GM21447 (cell line): ENCODE measurements around the gene ZMAT3.

ENCODE experiments used
- ATAC-seq: cut with Tn5 transposase; IDR thresholded peaks from one replicate; pipeline ENCODE4 v1.9.1; 2021; ENCODE audit not compliant: unreplicated experiment

Gene ZMAT3

GRCh38 chr3:179026636-179027035 is 45.0 kb downstream of the ZMAT3 start:
- ATAC-seq = no peak

- no peak for ATAC-seq
Measured at GRCh38 chr3:179021119-179021903, 50.3 kb downstream of the ZMAT3 start.

- ATAC-seq = no peak
Measured at GRCh38 chr3:179020112-179020511, 51.5 kb downstream of the ZMAT3 start.

- no peak for ATAC-seq
Measured at GRCh38 chr3:179018808-179019207, 52.8 kb downstream of the ZMAT3 start.

DNA sequence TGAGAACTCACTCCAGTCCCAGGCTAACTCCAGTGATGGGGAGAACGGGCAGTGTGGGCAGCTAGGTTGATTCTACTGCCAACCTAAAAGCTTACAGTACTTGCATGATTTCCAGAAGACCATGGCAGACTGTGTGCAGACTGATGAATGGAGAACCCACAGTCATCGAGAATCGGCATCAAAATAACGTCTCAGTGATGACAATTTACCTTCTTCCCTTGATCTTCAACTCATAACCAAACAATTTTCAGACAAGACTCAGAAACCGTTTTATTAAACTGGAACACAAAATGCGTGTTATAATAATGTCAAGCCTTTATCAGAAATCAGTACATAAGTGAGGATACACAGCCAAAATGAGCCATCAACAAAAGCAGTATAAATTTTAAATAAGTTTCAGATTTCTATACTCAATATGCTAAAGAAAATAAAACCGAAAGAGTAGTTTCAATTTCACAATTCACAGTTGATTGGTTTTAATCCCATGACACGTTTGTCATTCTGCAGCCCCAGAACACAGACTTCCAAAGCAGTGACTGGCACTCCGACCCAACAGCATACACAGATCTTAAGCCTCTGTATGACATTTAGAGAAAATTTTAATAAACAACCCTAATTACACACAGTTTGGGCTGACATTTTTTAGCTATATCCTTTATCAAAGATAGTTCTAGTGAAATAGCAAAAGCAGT is 54.5 kb downstream of the ZMAT3 start:
- ATAC-seq = peak; percentile 73

DNA sequence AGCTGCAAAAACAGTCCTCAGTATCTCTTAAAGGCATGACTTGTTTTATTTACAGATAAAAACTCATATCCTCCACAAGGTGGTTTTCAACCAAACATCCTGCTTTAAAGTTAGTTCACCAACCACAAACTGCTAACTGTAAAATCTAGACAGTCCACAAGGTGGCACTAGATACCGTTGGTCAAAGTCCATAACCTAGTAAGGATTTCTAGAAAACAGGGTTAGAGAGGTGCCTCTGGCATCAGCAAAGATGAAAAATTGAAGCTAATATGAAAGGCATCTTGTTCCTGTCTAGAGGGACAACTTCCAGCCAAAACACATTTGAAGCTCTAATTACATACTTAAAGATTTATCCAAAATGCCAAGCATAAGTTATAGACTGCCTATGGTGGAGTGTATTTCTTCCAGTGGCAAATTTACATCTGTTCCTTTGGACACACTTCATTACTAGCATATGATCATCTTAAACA is 56.0 kb downstream of the ZMAT3 start:
- ATAC-seq = peak; percentile 64

- no peak for ATAC-seq
Measured at GRCh38 chr3:179005706-179006105, 65.9 kb downstream of the ZMAT3 start.

DNA sequence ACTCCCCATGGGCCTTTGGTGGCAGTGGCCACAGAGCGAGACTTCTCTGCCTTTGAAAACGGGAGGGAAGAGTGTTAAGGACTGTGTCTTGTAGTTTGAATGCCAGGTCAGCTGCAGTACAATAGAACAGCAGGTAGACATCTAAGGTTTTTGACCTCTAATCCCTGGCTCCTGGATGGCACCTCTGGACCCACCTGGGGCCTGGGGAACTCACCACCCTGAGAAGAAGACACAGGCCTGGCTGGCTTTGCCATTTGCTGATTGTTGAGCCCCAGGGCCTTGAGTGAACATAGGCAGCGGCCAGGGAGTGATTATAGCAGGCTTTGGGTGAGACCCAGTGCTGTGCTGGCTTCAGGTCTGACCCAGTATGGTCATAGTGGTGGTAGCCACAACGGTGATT is 66.4 kb downstream of the ZMAT3 start:
- no peak for ATAC-seq

- no peak for ATAC-seq
Measured at GRCh38 chr3:179000659-179001058, 71.0 kb downstream of the ZMAT3 start.

DNA sequence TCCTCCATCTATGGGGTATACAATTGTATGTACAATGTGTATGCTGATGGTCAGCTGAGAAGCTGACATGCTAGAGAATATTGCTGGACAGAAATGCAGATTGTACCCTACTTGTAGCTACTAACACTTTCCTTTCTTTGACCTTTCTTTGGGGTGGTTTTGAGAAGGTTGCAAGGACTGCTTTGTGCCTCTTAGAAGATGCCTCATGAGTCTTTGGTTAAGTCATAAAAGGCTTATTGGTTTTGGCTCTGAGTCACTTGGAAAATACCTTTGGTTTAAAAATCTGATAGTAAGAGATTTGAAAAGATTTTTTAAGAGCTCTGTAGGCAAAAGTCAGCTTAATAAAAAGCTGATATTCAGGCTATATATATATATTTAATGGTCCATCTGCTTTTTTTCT is 71.5 kb downstream of the ZMAT3 start:
- ATAC-seq = peak; percentile 74

DNA sequence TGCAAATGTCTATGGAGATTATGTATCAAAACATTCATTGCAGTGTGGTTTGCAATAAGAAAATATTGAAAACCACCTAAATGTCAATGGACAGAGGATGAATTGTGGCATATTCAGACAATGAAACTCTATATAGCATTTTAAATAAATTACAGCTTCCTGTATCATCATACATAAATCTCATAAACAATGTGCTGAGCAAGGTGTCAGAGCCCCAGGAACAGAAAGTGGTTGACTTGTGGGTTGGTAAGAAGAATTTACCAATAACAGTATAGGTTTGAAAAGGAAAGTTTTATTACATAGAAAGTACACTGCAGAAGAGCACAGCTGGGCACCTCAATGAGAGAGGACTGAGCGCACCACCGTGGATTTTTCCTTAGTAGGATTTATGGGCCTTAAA is 75.2 kb downstream of the ZMAT3 start:
- ATAC-seq = no peak

GRCh38 chr3:178990293-178990692 is 81.3 kb downstream of the ZMAT3 start:
- ATAC-seq = no peak

- no peak for ATAC-seq
Measured at GRCh38 chr3:178989821-178990220, 81.8 kb downstream of the ZMAT3 start.

DNA sequence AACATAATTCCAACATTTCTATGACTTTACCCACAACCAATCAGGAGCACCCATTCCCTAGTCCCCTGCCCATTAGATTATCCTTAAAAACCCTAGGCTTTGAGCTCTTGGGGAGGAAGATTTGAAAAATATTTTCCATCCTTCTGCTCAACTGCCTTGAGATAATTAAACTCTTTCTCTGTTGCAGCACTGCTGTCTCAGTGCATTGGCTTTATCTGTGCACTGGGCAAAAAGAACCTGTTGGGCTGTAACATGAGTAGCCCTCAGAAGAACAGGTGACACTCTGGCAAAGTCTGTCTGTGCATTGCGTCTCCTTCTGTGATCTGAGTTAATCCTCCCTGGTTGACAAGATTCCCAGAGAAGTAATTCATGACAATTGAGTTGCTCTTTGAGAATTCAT is 83.9 kb downstream of the ZMAT3 start:
- ATAC-seq = no peak

- ATAC-seq = no peak
Measured at GRCh38 chr3:178986456-178986855, 85.2 kb downstream of the ZMAT3 start.

DNA sequence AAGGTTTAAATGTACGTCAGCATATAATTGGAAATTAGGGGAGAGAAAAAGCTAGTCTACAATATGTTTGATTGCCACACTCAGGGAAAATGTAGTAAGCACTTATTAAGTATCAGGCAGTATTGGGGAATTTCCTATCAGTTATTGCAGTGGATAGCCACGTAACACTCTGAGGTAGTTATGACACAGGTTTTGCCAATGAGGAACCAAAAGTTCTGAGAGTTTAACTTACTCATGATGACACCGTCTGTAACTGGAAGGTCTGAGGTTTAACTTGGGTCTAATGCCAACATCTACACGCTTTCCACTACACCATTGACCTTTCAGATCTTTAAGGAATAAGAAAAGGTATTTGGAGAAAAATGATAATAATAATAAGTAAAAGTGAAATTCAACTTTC is 89.5 kb downstream of the ZMAT3 start:
- ATAC-seq = peak; percentile 87

DNA sequence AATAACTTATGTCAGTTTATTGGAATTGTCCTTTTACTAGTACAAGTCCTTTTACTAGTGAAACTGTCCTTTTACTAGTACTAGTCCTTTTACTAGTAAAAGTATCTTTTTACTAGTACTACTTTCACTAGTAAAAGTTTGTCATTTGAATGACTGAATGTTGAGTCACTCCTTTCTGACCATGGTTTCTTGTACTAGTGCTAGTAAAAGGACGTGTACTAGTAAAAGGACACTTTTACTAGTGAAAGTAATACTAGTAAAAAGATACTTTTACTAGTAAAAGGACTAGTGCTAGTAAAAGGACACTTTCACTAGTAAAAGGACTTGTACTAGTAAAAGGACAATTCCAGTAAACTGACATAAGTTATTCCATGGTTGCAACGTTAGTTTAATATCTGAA is 96.3 kb downstream of the ZMAT3 start:
- ATAC-seq = no peak

- no peak for ATAC-seq
Measured at GRCh38 chr3:178971614-178972013, 100.0 kb downstream of the ZMAT3 start.

DNA sequence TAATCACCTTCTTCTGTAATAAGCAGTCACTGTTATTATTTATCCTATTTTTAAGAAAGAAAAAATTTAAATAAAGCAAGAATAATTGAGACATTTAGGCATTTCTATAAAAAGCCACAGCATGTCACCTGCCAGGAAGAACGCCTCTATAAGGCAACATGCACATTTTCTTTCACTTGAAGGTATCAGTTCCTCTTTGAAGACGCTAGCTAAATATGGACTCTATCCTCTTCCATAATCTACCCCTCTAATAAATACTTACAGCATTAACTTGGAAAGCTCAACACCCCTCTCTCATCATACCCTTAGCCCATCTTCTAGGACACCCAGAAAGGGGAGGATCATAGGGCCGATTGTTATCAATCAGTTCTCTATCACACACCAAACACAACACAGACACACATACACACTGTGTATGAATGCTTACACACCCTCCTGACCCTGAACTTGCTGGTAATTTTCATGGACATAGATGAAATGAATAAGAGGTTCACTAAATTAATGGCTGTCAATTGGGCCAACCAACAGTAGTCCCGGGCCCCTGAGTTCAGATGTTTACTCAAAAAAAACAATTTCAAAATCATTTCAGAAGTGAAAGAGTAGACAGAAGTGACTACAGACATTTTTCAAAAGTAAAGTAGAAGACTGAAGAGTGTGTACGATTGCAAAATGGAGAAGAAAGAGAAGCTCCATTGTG is 102.5 kb downstream of the ZMAT3 start:
- peak; percentile 89 for ATAC-seq
